GM18867 (cell line): Measurements from ENCODE around the gene ACTR3.

Source experiments
- ATAC-seq: cut with Tn5 transposase; IDR thresholded peaks from one replicate; pipeline ENCODE4 v1.9.1; 2021; ENCODE audit warnings: mild to moderate bottlenecking, moderate library complexity; ENCODE audit not compliant: unreplicated experiment

ACTR3 gene

DNA sequence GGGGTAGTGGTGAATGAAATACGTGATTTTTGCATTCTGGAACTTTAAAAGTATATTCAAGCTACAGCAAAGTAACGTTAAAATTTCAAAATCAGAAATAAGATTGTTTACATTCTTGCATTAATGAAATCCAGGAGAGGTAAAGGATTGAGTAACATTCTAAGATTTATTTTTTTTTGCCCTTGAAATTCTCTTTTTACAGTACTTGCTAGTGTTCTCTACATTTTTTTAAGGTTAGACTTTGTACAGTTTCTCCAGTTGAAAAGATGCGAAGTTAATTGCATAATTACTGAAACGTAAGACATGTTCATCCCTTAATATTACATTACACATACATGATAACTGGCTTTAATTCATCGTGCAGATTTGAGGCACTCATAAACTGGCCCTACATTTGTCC, 74.5 kb downstream of the ACTR3 start:
- no peak for ATAC-seq

DNA sequence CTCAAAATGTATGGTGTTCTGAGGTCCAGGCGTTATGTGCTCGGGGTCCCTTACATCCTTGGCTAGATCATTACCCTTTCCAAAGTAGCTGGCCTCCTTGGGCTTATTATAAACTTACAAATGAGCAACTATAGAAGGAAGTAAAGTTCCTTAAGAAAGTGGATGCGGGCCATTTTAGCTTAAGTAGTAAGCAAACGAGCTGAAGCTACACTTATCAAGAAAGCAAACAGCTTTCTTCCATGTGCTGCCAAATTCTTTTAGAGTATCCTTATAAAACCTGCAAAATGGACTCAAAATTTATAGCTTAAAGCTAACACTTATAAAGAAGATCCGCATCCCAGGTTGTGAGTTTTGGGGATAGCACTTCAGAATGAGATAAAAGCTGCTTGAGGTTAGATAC, 75.3 kb downstream of the ACTR3 start:
- ATAC-seq: no peak

DNA sequence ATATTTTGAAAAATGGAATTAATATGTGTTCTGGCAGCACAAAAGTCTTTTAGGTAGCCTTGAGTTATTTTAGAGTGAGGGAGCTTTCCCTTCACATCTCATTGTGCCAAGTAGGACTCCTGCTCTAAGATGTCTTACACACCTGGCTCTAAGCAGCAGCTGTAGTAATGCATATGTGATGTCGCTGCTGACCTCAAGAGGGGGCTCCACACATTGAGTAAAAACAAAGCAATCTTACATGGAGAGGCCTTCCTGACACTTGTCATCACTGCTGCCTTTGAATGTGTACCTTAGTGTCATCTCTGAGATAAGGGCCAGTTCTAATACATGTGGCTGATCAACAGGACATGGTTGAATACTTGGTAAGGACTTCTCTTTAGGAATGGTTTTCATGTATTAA, 75.8 kb downstream of the ACTR3 start:
- ATAC-seq: peak; percentile 79

DNA sequence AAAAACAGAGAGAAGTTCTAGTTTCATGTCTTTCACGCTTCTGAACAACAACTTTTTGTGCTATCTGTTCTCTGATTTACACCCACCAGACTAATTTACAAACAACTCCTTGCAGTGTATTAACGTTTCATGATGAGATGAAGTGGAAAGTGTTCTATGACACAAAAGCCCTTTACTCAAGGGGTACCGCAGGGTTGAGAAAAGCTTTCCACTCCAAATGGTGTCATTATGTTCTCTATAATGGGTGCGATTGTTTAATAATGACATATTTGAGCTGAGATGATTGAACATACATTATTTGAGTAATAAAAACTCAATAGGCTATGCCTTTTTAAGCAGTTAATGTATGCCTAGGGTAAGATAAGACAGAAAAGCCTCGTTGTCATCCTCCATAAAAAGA, 76.3 kb downstream of the ACTR3 start:
- no peak for ATAC-seq

DNA sequence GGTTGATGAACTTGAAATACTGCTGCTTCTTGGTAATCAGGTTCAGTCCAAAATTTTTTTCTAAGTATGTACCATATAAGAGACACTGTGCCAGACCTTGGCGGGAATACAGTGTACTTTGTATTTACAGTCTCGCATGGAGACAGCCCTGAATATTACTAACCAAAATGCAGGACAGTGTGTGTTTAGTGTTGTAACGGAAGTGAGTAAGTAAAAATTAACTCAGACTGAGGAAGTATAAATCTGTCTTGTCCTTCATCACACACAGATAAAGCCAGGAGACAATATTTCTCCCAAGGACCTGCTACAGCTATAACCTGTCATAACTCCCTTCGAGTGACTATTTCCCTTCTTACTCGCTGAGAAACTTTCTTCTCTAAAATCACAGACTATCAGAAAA, 76.9 kb downstream of the ACTR3 start:
- no peak for ATAC-seq

DNA sequence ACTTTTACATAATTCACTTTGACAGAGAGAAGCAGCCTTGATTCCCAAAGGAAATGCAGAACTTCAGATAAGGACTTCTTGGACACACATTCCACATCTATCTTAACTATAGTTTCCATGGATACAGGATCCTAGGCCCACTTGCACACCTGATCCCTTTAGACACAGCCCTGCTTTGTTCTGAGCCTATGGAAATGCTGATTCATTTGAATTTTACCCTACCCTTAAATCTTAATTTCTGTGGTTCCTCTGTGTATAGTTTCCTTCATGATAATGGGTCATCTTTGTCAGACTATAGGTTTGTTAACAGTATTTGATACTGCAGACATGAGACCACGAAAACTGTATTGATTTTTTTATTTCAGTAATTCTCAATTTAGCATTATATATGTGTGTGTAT, 77.4 kb downstream of the ACTR3 start:
- ATAC-seq: no peak

DNA sequence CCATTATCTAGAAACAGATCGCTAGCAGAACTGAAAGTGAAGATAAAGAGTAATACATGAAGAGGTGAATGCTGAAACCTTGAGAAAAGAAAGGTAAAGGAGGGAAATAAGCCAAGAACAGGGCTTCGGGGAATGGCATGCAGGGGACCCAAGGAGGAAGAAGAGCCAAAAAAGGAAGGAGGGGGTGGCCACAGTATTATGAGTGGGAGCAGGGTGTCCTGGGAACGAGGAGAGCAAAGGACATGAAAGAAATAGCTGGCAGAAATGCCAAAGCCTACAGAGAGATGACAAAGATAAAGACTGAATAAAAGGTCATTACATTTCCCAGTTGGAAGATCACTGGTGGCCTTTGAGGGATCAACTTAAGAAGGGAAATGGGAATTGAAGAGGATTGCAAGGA, 82.9 kb downstream of the ACTR3 start:
- no peak for ATAC-seq

DNA sequence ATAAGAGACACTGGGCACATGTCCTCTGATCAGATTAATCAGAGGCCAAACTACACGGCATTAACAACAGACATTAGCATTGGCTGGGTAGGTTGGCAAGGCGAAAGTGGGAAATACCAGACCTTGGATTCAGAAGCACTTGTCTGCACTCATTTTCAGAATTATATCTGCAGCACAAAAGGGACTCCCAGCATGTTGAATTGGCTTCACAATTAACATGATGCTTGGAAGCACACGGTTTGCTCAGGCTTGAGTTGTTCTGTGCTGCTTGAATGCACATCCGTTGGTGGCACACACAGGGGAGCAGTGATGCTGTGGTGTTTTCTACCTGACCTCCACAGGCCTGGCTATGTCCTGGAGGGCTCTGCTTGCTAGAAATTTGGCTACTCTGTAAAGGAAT, 83.9 kb downstream of the ACTR3 start:
- no peak for ATAC-seq

DNA sequence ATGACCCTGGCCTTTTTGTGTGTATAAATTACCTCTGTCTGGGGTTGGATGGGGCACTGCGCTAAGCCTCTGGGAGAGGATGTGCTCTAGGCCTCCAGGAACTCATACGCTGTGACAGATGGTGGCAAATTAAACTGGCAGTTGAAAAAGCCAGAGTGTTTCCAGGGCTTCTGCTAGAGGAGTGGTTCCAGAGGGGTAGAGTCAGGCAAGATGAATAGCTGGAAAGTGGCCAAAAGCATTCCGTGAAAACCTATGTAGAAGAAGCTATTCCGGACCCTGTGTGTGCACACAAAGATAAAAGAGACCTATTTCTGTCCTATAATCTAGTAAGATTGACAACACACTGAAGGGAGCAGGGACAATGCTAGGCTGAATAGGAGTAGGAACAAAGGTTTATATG, 84.8 kb downstream of the ACTR3 start:
- no peak for ATAC-seq

DNA sequence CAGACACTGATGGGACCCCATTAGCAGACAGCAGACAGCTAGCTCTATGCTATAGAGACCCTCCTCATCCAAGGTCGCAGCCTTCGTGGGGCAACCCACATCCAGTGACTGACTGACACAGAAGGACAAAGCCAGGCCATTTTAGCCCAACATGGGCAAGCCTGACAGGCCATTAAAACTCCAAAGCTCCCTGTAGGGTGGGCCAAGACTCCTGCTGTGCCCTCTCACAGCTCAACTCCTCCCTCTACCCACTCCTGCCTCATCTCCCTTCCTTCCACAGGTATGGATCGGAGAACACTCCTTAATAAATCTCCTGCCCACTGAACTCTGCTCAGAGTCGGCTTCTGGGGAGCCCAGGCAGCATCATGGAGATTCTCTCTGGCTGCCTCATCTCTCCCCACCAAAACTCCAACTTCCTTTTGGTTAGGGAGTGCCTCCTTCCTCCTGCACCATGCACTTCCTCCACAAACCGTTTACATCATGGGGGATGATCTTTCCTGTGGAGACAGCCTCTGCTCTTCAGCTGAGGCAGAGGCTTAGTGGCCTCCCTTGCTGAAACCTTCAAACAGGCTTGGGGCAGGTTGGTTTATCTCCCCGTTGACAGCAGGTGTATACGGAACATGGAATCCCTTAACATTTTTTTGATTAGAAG, 86.5 kb downstream of the ACTR3 start:
- no peak for ATAC-seq

DNA sequence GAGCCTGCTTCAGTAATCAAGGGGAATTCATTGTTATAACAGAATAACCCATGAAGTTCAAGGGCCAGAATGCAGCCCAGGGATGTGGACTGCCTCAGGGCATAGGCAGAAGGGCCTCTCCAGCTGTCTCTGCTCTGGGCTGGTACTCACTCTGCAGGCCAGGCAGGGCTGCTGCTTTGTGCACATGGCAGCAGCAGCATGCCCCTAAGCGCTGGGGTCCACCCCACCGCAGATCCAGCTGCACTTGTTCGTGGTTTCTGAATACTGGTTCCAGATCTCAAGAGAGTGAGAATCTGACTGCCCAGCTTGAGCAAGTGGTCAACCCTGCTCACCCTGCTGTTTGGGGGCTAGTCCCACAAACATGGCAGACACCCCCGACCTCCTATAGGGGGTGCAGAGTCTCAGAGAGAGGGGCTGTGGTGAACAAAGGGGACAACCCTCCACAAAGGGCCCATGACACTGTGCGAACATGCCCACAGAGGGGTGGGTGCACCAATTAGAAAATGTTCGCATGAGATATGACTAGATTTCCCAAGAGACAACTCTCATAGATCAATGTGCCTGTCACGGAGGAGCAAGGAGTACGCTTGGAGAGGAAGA, 87.3 kb downstream of the ACTR3 start:
- ATAC-seq: no peak

DNA sequence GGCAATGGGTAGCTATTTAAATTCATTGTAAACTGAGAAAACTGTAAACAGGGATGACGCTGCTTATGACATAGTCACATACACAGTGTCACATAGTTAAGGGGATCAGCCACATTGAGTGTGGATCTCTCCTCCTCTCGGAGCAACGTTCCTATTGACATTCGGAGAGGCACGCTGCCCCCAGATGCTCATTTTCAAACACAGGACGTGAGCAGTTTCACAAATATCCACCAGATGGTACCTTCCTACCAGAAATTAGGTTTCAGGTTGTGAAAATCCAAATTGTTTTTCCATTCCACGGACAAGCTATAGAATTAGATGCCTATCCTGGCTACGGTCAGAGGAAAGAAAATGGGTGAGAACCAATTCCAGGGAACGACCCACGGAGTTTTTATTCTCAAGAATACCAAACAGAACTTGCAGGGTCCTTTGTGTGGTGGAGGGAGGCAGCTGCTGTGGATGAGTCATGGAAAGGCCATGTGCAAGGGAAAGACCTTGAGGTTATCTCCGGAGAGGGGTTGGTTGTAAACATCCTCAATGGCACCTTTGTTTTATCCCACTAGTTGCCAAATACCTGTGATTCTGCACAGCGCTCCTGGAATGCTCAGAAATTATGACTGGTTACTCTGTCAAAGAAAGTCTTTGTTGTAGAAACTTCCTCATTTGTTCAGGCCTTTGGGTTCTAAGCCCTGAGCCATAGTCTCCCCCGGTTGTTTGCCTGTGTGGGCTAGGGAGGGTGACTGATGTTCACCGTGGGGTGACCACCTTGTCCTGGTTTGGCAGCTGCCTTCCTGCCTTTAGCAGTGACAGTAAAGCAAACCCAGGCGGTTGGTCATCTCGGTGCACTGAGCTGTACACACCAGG, 88.0 kb downstream of the ACTR3 start:
- ATAC-seq: no peak

DNA sequence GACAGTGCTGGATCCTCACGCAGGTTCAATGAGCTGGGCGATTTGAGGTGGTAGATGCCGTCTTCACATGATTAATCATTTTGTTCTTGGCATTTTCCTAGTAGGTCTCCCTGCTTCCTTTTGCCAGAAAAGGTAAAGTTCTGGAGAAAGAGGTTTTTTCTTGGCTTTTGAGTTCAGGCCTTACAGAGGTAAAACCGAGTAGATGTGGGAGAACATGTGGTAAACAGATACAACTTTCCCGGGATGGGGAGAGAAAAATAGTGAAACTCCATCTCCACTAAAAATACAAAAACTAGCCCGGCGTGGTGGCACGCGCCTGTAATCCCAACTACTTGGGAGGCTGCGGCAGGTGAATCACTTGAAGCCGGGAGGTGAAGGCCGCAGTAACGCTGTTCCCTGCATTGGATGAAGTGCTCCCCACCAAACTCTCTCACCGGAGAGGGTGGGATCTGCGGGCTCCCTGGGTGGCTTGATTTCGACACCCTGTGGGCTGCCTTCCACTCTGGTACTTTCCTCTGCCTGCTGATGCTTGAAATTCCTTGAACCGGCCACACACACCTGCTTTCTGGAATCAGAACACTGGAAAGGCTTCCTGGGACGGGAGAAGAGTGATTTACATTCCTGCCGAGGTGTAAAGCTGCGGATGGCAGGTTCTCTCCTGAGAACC, 88.8 kb downstream of the ACTR3 start:
- ATAC-seq: no peak

DNA sequence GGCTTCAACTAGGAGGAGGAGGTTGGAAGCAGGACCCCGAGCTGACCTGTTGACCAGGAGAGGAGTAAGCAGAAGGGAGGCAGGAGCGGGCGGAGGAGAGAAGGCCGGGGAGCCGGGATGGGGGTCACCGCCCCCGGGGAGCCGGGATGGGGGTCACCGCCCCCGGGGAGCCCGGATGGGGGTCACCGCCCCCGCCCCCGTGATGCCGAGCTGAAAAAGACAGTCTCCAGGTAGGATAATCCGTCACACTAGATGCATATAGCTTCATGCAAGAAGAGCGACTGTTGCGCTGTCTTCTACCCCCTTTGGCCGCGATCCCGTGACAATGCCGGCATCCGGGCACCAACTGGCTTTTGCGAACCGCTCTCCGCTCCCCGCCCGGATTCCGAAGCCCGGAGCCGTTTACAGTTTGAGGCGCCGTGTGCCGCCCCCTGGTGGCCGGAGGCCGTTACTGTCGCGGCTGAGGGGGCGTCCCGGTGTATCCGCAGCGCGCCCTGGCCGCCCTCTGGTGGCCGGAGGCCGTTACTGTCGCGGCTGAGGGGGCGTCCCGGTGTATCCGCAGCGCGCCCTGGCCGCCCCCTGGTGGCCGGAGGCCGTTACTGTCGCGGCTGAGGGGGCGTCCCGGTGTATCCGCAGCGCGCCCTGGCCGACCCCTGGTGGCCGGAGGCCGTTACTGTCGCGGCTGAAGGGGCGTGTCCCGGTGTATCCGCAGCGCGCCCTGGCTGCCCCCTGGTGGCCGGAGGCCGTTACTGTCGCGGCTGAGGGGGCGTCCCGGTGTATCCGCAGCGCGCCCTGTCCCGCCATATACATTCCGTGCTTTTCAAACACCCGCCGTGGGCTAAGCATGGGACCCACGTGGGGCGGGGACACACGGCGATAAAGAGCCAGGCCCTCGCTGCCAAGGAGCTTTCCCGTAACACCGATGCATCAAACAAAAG, 89.6 kb downstream of the ACTR3 start:
- ATAC-seq: no peak

DNA sequence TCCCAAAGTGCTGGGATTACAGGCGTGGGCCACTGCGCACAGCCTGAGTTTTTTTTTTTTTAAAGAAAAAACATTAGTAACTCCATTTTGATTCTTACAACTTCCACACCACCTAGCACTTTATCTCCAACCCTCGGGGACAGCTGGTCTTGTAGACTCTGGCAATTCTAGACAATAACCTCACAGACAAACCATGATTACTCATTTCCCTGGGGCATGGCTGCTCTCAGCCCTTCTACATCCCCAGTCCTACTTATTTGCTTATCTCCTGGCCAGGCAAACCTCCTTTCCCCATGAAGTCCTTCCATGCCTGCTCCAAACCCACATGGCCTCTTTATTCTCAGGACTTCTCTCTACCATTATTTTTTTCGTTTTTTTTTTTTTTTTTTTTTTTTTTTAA, 91.1 kb downstream of the ACTR3 start:
- no peak for ATAC-seq

DNA sequence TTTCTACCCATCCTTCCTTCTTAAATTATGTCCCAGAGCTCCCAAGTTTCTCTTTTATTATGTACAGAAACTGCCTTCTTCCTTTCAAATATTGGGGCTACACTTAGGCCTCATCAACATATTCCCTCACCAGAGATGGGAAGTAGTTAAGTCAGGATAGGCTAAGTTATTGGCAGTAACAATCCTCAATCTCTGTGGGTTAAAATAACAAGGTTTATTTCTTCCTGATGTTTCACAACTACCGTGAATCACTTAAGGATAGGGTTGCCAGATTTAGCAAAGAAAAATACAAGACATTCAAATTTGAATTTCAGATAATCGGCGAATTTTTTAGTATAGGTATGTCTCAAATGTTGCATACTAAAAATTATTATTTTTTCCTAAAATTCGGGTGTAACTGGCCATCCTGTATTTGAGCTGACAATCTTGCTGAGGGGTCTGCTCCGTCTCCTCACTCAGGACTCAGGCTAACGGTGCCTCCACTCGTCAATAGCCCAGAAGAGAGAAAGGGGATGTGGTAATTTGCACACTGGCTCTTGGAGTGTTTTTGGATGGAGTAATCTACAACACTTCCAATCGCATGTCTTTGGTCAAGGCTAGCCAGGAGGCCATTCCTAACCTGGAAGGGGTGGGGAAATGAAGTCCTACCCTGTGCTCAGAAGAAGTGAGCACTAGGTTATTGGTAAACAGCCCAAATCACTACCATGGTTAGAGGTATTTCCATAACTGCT, 91.7 kb downstream of the ACTR3 start:
- no peak for ATAC-seq

DNA sequence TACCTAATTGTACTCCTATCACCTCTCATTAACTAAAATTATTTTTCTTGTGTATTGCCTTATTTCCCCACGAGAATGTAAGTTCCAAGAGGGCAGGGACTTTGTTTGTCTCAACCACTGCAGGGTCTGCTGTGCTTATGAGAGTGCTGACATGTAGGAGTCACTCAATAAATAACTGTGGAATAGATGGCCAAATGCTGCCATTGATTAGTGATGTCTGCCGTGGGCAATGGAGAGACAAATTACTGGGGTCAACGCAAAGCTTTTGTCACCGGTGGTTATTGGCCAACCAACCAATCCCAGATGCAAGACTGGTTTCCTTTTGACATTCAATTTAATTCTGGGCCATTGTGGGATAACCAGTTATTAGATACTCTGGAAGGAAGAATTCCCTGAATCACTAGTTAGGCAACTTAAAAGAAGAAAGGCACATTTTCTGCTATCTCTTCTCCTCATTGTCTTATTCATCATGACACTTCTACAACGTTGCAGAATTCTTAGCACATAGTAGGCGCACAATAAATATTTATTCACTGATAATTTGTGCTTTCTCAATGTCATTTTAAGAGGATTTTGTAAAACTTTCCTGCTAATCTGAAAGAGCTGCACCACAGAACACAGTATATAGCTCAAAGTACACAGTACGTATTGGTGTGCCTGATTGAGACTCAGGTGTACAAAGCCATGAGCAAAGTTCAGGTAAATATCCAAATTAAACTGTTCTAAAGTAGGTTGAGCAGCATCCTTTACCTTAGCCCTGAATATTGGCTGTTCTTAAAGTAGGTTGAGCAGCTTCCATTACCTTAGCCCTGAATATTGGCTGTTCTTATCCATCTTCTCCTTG, 95.9 kb downstream of the ACTR3 start:
- no peak for ATAC-seq

DNA sequence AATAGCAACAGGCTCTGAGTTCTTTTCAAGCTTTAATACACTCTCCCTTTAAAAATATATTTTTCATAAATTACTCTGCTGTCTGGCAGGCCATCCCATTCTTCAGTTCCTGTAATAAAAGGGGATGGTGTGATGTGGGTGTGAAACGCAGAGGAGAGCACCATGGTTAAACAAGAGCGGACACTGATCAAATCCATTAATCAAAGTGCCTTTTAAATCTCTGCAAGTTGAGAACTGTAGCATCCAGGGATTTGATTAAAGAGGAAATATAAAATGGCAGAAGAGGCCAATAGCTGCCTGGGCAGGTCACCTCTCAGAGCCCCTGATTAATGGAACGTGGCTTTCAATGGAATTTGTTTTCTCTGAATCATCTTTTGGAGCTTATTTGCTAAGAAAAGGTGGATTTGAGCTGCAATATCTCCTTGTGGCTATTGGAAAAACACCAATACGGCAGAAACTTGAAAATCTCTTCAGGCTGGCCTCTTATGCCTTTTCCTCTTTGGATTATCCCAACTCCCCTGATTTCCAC, 96.9 kb downstream of the ACTR3 start:
- ATAC-seq: no peak

DNA sequence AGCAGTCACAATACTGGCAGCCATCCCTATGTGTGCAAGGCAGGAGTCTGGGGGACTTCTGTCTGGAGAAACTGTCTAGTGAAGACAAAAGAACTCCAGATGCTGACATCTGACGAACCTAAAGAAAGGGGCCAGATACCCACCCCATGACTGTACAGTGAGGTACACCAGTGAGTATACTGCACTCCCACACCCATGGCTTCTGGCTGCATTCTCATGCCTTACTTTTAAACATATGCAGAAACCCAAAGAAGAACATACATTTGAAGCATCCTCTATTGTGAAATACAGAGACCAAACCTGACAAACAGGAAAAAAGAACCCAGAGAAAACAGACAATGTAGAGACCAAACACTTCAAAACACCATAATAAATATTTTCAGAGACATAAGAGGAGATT, 102.2 kb downstream of the ACTR3 start:
- ATAC-seq: no peak
